ENCODE results near the gene PTPRQ. TPM values are rescaled to one million over a fixed set of nuclear protein-coding genes. Genes with fewer than 3 reads are reported as not detected.

PTPRQ gene
- total and polyA plus RNA-seq, 10 donors = under 0.01 to 0.09 (median 0.03) TPM; not detected in 7

GRCh38 chr12:80580254-80580653 is 136.2 kb downstream of the PTPRQ start:
- intact Hi-C loops (cut with DNase I; ENCODE audit: low total_unique reads) = no loop called here
- TF ChIP-seq POLR2A (IDR thresholded peaks at IDR 0.05) = no peak
- no peak for TF ChIP-seq CTCF (IDR thresholded peaks at IDR 0.05 in 8 of 11, conservative IDR thresholded peaks at IDR 0.05 in 3 of 11)
- no peak for TF ChIP-seq POLR2AphosphoS5 (IDR thresholded peaks at IDR 0.05)

GRCh38 chr12:80581783-80582182 is 137.7 kb downstream of the PTPRQ start:
- WGBS, 5 donors = 57 to 80% (median 69%) methylated on average over 2 of the region's 2 CpGs
- no peaks in the 10 kb centered on the region for H3K27me3 ChIP-seq (replicated peaks in 1 of 7)
- DNase-seq = no peak
- intact Hi-C loops (cut with DNase I; ENCODE audit: low total_unique reads) = no loop called here
- no peaks in the 10 kb centered on the region for H3K36me3 ChIP-seq
- no peak for TF ChIP-seq POLR2AphosphoS5 (IDR thresholded peaks at IDR 0.05)
- TF ChIP-seq CTCF (IDR thresholded peaks at IDR 0.05 in 8 of 11, conservative IDR thresholded peaks at IDR 0.05 in 3 of 11) = no peak
- no peak for TF ChIP-seq POLR2A (IDR thresholded peaks at IDR 0.05)
- peaks cover 0 to 11% (median 1%) of the 10 kb centered on the region in 8 donors for H3K9me3 ChIP-seq
- no peak overlapping the region for H3K4me3 ChIP-seq
- no peak overlapping the region for H3K27ac ChIP-seq
- no peaks in the 10 kb centered on the region for H3K4me1 ChIP-seq

More at GRCh38 chr12:80580254-80580653, 136.2 kb downstream of the PTPRQ start:
- no peak overlapping the region for H3K27ac ChIP-seq
- no peaks in the 10 kb centered on the region for H3K36me3 ChIP-seq
- DNase-seq = no peak
- H3K9me3 ChIP-seq = peaks cover 0 to 11% (median 1%) of the 10 kb centered on the region in 8 donors
- 71 to 91% (median 86%) methylated on average over 1 of the region's 1 CpG for WGBS, 5 donors
- H3K27me3 ChIP-seq (replicated peaks in 1 of 7) = no peaks in the 10 kb centered on the region
- no peak overlapping the region for H3K4me3 ChIP-seq
- H3K4me1 ChIP-seq = no peaks in the 10 kb centered on the region

- Histone ChIP-seq H3K9me3 (peaks cover 0 to 7% (median 1%) of the 10 kb centered on the region in 8 donors), H3K36me3 (no peaks in the 10 kb centered on the region), H3K4me1 (no peaks in the 10 kb centered on the region), H3K27me3 (replicated peaks in 1 of 7) (no peaks in the 10 kb centered on the region), H3K4me3 (no peak overlapping the region), H3K27ac (no peak overlapping the region)
- WGBS, 5 donors = 57 to 67% (median 60%) methylated on average over 2 of the region's 2 CpGs
- TF ChIP-seq CTCF (IDR thresholded peaks at IDR 0.05 in 8 of 11, conservative IDR thresholded peaks at IDR 0.05 in 3 of 11) = no peak
- no peak for DNase-seq
- intact Hi-C loops (cut with DNase I; ENCODE audit: low total_unique reads) = no loop called here
Measured at GRCh38 chr12:80582431-80582830, 138.4 kb downstream of the PTPRQ start.

- Histone ChIP-seq H3K4me1 (no peaks in the 10 kb centered on the region), H3K27ac (no peak overlapping the region), H3K27me3 (replicated peaks in 1 of 7) (no peaks in the 10 kb centered on the region), H3K9me3 (no peaks in the 10 kb centered on the region), H3K36me3 (no peaks in the 10 kb centered on the region), H3K4me3 (no peak overlapping the region)
- TF ChIP-seq CTCF (IDR thresholded peaks at IDR 0.05 in 8 of 11, conservative IDR thresholded peaks at IDR 0.05 in 3 of 11) = no peak
- no peak for TF ChIP-seq POLR2AphosphoS5 (IDR thresholded peaks at IDR 0.05)
- no peak for TF ChIP-seq POLR2A (IDR thresholded peaks at IDR 0.05)
- no peak for DNase-seq
- intact Hi-C loops (cut with DNase I; ENCODE audit: low total_unique reads) = no loop called here
Measured at GRCh38 chr12:80589077-80589476, 145.0 kb downstream of the PTPRQ start.

Data from spleen (tissue), 11 donors.